ELR (cell line): ENCODE results near the gene CDH13.

Source experiments
- DNase-seq: peaks from one replicate; pipeline ENCODE4 v3.0.0-alpha.2; 2015; ENCODE audit warnings: low read depth

Gene CDH13

GRCh38 chr16:83118365-83118764, 491.6 kb downstream of the CDH13 start:
- DNase-seq: peak; percentile 67

DNA sequence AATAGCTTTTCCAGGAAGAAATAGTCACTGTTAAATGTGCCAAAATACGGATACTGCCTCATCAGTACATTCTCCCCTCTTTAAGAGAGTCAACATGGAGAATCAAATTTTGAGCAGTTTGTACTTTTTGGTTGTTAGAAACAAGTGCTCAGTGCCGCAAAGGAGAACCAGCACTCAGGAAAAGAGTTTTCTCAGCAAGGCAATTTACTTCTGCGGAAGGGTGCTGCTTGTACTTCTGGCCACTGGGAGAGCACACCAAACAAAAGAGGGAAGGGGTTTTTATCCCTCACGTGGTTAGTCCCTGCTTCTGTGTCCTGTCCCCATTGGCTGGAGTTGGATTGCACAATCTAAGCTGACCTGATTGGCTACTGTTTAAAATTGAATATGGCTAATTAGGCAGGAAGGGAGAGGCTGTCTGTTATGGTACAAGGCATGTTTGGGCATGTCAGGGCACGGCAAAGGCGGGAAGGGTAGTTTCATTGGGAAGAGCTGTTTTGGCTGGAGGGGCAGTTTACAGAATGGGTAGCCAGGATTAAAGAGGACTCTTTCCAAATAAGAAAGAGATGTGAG, 499.3 kb downstream of the CDH13 start:
- no peak for DNase-seq

DNA sequence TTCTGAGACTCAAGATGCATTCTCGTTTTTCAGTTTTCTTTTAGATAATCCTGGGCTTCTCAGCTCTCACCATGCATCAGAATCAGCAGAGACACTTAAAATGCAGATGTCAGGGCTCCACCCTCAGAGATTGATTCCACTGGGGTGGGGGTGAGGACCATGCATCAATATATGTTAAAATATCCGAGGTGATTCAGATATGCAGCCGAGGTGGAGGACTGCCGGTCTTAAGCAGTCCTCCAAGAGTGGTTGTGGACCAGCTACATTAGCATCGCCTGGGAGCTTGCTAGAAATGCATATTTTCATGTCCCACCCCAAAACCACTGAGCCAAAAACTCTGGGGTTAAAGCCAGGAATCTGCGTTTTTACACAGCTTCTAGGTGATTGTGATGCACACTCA, 501.3 kb downstream of the CDH13 start:
- DNase-seq: no peak

GRCh38 chr16:83130039-83130438, 503.3 kb downstream of the CDH13 start:
- DNase-seq: no peak

DNA sequence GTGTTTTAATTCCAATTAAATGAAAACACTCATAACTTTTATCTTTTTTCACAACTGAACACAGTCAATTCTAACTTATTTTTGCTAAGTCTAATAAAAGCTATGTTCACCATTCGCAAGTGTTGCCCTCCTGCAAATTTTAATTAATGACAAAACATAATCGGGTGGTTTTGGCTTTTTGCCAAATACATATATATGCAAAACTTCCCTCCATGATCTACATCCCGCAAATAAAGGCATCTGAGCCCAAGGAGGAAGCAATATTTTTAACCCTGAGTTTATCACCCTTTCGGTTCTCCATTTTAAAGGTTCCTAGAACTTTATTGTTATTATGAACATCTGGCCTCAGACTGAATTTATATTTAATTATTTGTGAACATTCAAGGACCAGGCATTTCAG, 507.9 kb downstream of the CDH13 start:
- no peak for DNase-seq

DNA sequence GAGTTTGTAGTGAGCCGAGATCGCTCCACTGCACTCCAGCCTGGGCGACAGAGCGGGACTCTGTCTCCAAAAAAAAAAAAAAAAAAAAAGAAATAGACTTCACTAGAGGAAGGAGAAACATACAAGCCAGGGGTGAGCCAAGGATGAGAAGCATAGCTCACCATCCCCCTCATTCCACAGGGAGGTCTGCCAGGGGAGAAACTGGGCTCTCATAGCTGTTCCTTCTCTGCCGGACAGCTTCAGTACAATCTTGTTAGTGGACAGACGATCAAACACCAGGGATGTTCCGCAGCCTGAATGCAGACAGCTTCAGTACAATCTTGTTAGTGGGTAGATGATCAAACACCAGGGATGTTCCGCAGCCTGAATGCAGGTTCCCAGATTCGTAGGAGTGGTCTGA, 509.6 kb downstream of the CDH13 start:
- DNase-seq: no peak

DNA sequence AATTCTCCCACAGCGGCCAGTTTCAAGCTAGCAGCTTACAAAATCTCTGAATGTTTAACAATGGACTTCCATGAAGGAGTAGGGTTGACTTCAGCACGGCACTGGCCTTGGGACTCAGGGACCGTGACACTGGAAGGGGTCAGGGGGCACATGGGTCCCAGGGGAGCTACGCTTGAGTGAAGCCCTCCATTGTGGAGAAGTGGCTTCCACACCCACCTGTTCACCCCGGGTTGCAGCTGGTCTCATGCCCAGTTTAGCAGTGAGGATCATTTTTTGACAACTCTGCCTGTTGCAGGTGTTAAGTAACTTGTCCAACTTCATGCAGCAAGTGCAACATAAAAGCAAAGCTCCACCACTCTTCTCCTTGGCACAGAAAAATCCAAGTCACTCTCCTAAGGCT, 510.2 kb downstream of the CDH13 start:
- no peak for DNase-seq

DNA sequence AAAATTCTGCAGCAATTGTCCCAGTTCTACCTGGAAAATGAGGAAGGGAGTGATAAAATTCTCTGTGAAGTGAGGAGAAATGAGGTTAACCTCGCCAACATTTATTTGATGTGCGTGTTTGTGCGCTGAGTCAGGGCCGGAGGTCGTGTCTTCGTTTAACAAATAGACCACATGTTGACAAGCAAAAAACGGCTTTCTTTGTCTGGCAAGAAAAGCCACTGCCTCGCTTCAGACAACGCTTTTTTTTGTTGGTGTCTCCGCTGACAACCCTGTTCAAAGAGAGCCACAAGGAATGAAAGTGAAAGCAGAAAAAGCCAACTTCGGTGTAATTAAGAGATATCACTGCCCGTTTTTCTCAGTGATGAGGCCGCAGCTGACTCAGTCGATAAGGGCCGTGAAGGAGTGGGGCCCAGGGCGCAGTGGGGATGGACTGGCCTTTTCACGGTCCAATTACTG, 510.6 kb downstream of the CDH13 start:
- DNase-seq: peak; percentile 83

GRCh38 chr16:83137894-83138293, 511.1 kb downstream of the CDH13 start:
- no peak for DNase-seq

DNA sequence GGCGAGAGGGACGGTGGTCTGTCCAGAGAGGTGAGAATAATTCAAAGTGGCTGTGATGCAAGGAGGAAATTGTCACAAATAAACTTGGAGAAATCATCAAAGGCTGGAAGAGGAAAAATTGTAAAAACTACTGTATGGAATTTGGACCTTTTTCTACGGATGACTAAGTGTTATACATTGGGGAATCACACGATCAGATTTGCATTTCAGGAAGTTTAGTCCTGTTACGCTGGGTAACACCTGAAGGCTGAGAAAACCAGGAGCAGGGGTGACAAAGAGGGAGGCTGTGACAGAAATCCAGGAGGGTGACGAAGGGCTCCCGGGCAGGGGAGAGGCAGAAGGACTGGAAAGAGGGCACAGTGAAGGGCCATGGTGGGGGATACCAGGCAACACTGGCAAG, 511.7 kb downstream of the CDH13 start:
- no peak for DNase-seq

DNA sequence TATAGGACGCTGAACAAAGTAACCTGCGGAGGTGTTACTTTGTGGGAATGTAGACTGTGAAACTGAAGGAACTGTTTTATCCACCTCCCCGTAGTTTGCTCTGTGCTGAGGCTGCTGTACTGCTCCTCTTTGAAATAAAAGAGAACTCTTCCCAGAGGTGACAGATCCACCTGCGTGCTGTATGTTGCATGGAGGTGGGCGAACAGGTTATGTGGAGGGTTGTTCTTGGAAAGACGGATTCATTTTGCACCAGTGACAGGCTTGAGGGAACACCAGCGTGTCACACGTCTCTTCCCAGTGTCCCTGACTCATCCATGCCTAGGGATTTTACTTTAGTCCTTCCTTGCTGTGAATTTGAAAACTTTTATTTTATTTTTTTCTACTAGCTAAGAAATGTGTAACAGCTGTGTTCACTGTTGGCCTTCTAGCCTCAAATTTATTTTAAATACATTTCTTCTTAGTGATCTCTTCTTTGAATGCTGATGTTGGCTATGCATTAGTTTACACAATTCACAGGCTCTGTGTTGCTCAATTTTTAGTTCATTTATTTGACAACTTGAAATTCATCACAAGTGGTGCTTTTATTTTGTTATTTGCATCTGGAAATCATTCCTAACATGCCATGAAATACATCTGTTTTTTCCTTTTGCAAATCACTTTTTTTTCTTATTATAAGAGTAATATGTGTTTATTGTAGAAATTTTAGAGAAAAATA, 512.4 kb downstream of the CDH13 start:
- no peak for DNase-seq

- no peak for DNase-seq
These were observed 517.0 kb downstream of the CDH13 start for GRCh38 chr16:83143788-83144187.

DNA sequence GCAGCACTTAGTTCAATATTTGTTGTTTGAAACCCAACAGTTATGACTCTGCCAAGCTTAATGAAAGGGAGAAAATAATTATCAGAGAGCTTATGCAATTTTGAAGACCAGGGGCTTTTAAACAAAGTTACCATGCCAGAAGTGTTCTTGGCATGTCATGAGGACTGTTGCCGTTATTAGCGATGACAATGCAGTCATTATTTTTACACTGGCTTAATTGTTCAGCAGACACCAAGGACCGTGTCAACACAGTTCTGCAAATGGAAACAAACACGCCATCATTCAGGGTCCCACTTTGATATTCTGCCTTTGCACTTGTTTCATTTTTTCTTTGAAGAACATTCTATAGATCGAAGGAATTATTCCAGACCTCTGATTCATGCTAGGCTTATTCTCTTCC, 518.5 kb downstream of the CDH13 start:
- DNase-seq: no peak

- no peak for DNase-seq
These were observed 520.5 kb downstream of the CDH13 start for GRCh38 chr16:83147244-83147643.

- DNase-seq: no peak
These were observed 531.7 kb downstream of the CDH13 start for GRCh38 chr16:83158320-83158957.

DNA sequence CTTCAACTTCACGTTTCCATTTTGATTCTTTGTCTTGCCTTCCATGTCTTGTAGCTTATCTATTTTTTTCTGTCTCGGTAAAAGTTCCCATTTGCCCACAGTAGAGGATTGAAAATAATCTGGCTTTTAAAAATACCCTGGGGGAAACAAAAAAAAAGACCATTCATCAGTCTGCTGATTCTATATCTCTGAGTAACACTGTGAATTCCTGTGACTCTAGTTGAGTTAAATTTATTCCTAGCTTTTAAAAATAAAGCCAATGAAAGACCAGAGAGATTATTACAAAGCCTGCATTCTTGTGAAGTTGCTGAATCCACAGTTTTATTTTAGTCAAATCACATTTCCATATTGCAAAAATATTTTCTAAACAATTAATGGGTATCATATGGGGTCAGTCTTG, 532.3 kb downstream of the CDH13 start:
- no peak for DNase-seq

GRCh38 chr16:83160287-83161020, 533.7 kb downstream of the CDH13 start:
- DNase-seq: no peak

DNA sequence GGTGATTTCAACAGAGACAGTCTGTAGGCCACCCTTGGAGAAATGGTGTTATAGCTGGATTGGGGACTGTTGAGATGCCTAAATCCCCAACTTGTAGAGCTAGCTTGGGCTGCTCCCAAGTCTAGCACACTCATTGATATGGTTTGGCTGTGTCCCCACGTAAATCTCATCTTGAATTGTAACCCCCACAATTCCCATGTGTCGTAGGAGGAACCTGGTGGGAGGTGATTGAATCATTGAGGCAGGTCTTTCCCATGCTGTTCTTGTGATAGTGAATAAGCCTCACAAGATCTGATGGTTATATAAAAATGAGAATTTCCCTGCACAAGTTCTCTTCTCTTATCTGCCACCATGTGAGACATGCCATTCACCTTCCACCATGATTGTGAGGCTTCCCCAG, 536.0 kb downstream of the CDH13 start:
- no peak for DNase-seq

GRCh38 chr16:83164816-83165215, 538.0 kb downstream of the CDH13 start:
- DNase-seq: no peak

GRCh38 chr16:83171396-83171795, 544.6 kb downstream of the CDH13 start:
- no peak for DNase-seq

- no peak for DNase-seq
These were observed 547.9 kb downstream of the CDH13 start for GRCh38 chr16:83174671-83175070.

DNA sequence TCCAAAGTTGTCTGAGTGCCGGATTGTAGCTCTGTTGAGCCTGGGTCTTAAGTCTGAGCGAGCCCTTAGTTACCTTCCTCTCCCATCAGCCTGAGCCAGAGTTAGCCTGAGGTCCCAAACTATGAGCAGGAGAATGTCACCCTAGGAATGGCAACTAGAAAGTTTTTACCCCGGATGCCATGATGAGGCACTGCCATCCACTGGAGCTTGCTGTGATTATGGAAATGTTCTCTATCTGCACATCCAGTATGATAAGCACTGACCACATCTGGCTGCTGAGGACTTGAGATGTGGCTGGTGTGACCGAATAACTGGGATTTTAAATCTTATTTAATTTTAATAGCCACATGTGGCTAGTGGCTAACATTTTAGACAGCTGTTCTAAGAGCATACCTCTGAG, 550.0 kb downstream of the CDH13 start:
- DNase-seq: no peak

GRCh38 chr16:83185902-83186301, 559.1 kb downstream of the CDH13 start:
- no peak for DNase-seq
